HG03095 (cell line): Measurements from ENCODE around the gene ARHGEF38.
"Not testable (repeated sequence)": the region's sequence is repeated elsewhere in the genome, so short reads cannot be mapped to it uniquely, and the experiment has no call there.

Experiments
- ATAC-seq: cut with Tn5 transposase; IDR thresholded peaks from one replicate; pipeline ENCODE4 v1.9.1; 2021; ENCODE audit warnings: moderate library complexity; ENCODE audit not compliant: unreplicated experiment

Gene ARHGEF38

DNA sequence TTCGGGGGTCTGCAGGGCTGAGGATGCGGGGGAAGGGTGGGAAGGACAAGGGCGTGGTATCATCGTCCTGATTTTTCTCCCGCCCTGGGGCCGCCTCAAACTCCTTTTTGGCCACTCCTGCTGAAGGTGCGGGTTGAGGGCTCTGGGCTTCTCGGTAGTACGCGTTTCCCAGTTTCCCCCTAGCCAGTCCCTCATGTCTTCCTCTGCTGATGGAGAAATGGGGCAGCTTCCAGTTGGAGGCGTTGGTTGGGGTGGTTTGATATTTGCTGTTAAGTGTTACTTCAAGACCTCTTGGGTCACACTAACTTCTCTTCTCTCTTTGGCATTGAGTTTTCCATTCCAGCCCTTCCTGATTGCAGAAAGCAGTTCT lies 156.6 kb downstream of the ARHGEF38 start:
- peak; percentile 29 for ATAC-seq

DNA sequence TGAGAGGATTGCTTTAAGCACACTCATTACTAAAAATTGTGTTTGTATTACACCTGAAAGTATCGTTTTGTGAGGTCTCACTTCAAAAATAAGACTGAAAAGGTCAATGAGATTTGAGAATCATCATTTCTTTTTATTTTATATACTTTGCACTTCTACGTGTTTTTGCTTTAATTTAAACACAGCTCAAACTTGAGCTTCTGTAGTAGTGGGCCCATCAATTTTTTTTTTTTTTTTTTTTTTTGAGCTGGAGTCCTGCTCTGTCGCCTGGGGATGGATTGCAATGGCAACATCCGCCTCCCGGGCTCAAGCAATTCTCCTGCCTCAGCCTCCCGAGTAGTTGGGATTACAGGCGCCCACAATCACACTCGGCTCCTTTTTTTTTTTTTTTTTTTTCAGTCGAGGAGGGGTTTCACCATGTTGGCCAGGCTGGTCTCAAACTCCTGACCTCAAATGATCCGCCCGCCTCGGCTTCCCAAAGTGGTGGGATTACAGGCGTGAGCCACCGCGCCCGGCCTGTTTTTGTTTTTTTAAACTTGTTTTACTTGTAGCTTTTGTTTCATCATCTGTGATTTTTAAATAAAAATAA lies 157.7 kb downstream of the ARHGEF38 start:
- ATAC-seq = no peak

DNA sequence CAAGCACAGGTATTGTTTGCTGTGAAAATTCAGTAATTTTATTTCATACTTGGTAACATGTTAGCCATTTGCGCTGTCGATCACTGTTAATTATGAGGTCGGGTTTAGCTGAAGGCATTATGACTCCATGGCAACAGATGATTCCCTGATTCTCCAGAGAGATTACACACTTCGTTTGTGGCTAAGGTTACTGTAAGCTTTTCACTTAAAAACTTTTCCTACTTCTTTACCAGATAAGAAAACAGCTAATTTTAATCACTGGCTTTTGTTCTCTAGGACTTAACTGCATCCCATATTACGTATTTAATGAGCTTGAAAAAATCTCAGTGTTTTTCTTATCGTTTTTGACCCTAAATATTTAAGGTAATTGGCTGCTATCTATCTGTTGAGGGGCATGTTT lies 158.3 kb downstream of the ARHGEF38 start:
- no peak for ATAC-seq

DNA sequence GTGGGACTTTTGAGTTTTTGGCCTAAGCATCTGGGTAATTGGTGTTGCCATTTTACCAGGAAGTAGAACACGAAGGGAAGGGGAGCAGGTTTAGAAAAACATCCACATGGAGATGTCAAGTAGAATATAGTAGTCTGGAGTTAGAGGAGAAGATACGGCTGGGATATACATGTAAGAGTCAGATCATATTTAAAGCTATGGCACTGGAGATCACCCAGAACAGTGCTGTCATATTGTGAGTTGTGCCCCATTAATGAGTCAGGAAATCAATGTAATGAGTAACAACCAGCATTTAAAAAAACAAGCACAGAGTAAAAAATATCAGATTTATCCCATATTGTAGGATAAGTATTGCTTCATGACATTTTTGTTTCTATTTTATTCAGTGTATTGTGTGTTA lies 160.3 kb downstream of the ARHGEF38 start:
- ATAC-seq = no peak

DNA sequence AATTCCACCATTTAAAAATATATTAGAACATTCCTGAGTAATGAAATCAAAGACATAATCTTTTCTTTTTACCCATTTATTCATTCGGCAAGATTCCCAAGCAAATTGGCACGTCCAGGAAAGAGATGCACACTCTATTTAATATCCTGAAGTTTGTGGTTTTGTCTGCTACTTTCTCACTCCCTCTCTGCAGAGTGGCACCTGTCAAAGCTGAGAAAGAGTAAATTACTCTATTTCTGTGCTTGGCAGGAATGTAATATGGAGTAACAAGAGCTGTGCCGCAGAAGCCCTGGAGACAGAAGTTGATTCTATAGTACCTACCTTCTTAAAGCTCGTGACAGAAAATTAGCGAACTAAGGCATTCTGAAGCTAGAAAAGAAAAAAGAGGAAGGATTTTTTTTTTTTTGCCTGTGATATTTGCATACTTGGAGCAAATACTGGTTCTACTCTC lies 161.7 kb downstream of the ARHGEF38 start:
- ATAC-seq = peak; percentile 60

DNA sequence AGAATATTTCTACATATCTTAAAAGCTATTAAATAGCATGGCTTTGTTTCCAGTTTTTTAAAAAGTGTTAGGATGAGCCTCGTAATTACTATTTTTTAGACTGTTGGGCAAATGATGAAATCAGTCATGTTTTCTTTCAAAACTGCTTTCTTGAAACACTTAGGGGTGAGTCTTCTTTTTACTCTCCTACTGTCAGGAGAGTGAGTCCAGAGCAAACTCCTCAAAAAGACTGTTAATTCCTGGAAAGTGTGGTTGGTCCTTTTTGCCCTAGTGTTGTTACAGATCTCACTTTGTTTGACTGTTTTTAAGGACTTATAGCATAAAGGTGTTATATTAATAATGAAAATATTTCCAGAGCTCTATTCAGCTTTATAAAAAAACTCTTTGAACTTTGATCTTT lies 162.5 kb downstream of the ARHGEF38 start:
- ATAC-seq = no peak

DNA sequence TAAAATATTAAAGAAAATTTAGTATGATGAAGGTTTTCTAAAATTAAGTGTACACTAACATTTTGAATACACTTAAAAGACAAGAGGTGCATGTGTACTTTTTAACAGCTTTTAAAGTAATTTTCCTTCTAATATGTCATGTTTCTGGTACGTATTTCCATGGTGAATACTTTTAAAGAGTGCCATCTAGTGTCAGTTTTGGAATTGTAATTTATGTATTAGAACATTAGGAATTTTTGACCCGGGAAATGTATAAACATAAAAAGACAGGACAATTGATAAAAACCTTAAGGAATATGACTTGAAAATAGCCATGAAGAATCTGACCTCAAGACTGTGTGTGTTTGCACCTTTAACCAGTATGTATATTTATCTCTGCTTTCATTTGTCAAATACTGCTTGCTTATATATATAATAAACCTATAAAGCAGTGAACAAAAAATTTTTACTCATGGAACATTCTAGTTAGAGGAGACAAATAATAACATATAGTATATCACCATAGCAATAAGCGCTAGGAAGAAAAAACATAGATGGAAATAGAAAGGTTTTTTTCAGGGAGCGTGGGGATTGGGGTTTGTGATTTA lies 163.4 kb downstream of the ARHGEF38 start:
- ATAC-seq = no peak

DNA sequence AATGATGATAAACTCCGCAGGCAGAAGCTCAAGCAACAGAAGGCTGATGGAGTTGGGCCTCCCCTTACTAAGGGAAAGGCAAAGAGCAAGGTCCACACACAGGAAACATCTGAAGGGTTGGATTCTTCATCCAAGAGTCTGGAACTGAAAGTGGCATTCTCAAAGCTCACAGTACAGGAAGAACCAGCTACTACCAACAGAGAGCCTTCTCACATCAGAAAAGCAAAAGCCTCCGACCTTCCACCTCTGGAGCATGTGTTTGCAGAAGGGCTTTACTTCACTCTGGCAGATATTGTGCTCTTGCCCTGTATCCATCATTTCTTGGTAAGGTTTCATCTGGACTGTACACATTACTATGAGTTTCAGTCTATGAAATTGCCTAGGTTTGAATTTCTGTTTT lies 166.8 kb downstream of the ARHGEF38 start:
- no peak for ATAC-seq

DNA sequence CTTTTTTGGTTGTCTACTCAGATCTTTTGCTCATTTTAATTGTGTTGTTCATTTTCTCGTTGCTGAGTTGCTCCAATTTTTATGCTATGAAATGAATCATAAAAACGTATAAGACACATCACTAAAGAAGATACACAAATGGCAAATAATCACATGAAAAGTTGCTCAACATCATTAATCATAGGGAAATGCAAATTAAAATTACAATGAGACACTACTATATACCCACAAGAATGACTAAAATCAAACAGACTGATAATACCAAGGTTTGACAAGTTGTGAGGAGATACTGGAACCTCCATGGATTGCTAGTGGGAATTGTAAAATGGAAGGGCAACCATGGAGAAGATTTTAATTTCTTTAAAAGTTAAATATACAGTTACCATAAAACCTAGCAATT lies 173.2 kb downstream of the ARHGEF38 start:
- ATAC-seq = no peak

DNA sequence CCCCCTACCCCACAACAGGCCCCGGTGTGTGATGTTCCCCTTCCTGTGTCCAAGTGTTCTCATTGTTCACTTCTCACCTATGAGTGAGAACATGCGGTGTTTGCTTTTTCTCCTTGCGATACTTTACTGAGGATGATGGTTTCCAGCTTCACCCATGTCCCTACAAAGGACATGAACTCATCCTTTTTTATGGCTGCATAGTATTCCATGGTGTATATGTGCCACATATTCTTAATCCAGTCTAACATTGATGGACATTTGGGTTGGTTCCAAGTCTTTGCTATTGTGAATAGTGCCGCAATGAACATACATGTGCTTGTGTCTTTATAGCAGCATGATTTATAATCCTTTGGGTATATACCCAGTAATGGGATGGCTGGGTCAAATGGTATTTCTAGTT lies 177.5 kb downstream of the ARHGEF38 start:
- ATAC-seq = not testable (repeated sequence)
